Endothelial cell of umbilical vein (primary cell): ENCODE measurements around the gene CYP2A6.

Source experiments
- CTCF ChIP-seq, 2 donors: IDR thresholded peaks; 1 replicate in 1 of 2; 2 replicates in 1 of 2; pipeline ENCODE4 v1.5.1; 2011; ENCODE audit warnings: low read length in 2 of 2, mild to moderate bottlenecking in 2 of 2, moderate library complexity in 2 of 2, control low read depth in 1 of 2, inconsistent platforms in 1 of 2, low read depth in 1 of 2; ENCODE audit not compliant: insufficient read depth in 1 of 2; ENCODE audit errors: extremely low read depth in 1 of 2
- GATA2 ChIP-seq: IDR thresholded peaks from 2 replicates; pipeline ENCODE4 v1.7.0; 2011; ENCODE audit warnings: low read depth, mild to moderate bottlenecking, moderate library complexity, mixed read lengths, low read length; ENCODE audit not compliant: insufficient read length, insufficient read depth
- POLR2A ChIP-seq: IDR thresholded peaks from 2 replicates; pipeline ENCODE4 v1.6.1; 2012; ENCODE audit warnings: low read depth, mild to moderate bottlenecking, control low read depth, low read length
- POLR2AphosphoS5 ChIP-seq: IDR thresholded peaks from 2 replicates; pipeline ENCODE4 v1.6.1; 2012; ENCODE audit warnings: low read depth, mild to moderate bottlenecking, control low read depth, low read length, moderate library complexity; ENCODE audit not compliant: insufficient read depth

GRCh38 chr19:40802300-40803169, 47.7 kb downstream of the CYP2A6 start:
- TF ChIP-seq POLR2AphosphoS5: no peak
- no peak for TF ChIP-seq POLR2A
- no peak for TF ChIP-seq CTCF (IDR thresholded peaks at IDR 0.05; ENCODE audit: extremely low read depth in 1 of 2, insufficient read depth in 1 of 2, low read depth in 1 of 2, low read length in 2 of 2)
- no peak for TF ChIP-seq GATA2
